Left colon (tissue), 2 donors: ENCODE results near the gene RGS3. TPM values are rescaled to one million over a fixed set of nuclear protein-coding genes. Genes with fewer than 3 reads are reported as not detected.
"Not testable (repeated sequence)": the region's sequence is repeated elsewhere in the genome, so short reads cannot be mapped to it uniquely, and the experiment has no call there.

ENCODE experiments used
- ATAC-seq: fragments of 200-7000 bp; cut with Tn5 transposase; one replicate; pipeline ENCODE4 v1.9.1; 2020; ENCODE audit warnings: mild to moderate bottlenecking, moderate library complexity
- DNase-seq, 2 donors: peaks; one replicate each; pipeline ENCODE4 v3.0.0-alpha.2; 2020
- intact Hi-C, 2 donors: fragments of 100-400 bp; cut with DNase I in 1 of 2; cut with micrococcal nuclease in 1 of 2; formaldehyde crosslinking; loops; one replicate each; pipeline versions ENCODE4 v1.11.2 to v1.14.0; 2022; cut with DNase I, micrococcal nuclease
- total RNA-seq, 2 donors: library from RNA; stranded (reverse); fragmentation: NEBNext Ultra II Directional; extraction: Animal tissue kit (Norgen Biotek cat#: 25700); gene quantifications; one replicate each; pipeline ENCODE4 v1.2.1, GENCODE V29; 2021
- donor health status: DM: no; HTN: no; CAD: no.
- donor health status: DM: yes; HTN: yes; CAD: no.

RGS3 gene
- total RNA-seq, 2 donors from 2014 or later = 59.6 to 74.8 TPM

DNA sequence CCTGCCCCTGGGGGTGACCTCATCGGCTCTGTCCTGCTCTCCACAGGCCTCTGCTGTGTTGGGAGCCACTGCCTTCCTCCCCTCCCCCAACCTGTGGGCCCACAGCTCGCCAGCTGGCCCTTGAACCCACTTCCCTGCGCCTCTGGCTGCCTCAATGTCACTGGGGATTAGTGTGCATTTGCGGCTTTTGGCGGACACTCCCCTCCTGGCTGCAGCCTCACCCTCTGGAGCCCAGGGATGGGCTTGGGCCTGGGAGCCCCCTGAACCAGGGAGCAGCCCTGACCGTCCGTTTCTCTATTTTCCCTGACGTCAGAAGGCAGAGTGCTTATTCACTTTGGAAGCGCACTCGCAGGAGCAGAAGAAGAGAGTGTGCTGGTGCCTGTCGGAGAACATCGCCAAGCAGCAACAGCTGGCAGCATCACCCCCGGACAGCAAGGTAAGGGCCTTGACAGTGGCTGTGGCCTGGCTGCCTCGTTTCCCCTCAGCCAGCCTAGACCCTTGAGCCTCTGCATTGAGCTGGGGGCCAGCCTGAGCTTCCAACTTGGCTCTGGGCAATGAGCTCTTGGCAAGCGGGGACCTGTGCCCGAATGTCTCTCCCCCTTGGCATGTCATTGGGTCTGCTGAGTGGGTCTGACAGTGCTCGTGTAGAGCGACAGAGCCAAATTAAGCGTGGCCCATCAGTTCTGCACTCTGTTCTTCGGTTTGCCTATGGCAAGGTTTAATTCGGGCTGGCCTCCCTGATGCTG lies 73.1 kb downstream of the RGS3 start:
- intact Hi-C loops = no loop called here
- no peak for ATAC-seq
- peak; percentile 40 to 57 for DNase-seq

- DNase-seq (peak in 1 of 2 donors; percentile 22), ATAC-seq (no peak)
- intact Hi-C loops = no loop called here
Observed at GRCh38 chr9:113537229-113537810, 73.8 kb downstream of the RGS3 start.

DNA sequence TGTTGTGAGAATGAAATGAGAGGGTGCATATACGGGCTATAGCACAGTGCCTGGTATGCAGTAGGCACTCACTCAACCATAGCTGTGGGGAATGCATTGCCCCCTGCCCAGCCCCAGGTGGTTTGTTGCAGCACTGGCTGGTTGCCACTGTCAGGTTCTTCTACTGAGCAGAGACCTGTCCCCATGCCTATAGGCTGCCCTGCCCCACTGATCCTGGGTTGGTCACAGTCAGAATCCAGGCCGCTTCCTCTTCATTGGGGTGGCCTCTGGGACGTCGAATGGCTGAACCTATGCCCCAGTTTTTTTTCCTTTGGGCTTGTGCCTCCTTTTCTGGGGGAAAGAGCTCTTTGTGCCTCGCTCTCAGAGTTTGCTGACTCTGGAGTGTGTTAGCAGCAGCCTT lies 74.6 kb downstream of the RGS3 start:
- ATAC-seq (no peak), DNase-seq (no peak)
- intact Hi-C loops = no loop called here

DNA sequence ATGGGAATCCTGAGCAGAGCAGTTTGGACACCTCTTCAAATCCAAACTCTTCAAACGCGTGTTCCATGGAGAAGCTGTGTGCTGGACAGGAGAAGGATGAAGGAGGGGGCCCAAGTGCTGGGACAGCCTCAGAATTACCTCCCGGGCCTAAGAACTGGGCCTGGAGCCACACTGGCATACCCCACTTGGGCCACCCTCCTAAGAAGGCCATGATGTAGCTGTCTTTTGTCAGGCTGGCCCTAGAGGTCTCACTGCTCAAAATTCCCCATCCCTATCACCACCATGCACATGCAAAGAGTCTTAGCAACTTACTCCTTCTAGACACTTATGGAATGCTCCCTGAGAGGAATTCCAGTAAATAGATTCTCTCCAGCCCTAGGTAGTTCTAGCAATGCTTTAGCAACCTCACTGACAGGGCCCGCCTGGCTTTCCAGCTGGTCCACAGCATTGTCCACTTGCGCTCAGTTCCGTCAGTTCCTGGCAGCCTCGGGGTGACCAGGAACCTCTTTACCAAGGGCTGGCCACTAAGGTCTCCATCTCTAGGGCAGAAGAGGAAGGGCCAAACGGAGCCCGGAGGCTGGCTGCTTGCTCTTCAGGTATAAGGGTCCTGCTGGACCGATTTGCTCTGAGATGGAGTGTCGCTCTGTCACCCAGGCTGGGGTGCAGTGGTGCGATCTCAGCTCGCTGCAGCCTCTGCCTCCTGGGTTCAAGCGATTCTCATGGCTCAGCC lies 75.3 kb downstream of the RGS3 start:
- ATAC-seq (no peak), DNase-seq (peak in 1 of 2 donors; percentile 20)

GRCh38 chr9:113540466-113540865 lies 76.9 kb downstream of the RGS3 start:
- ATAC-seq (no peak), DNase-seq (peak in 1 of 2 donors; percentile 18)
- intact Hi-C loops = no loop called here

More for the DNA sequence above, 75.3 kb downstream of the RGS3 start:
- intact Hi-C loops = no loop called here

DNA sequence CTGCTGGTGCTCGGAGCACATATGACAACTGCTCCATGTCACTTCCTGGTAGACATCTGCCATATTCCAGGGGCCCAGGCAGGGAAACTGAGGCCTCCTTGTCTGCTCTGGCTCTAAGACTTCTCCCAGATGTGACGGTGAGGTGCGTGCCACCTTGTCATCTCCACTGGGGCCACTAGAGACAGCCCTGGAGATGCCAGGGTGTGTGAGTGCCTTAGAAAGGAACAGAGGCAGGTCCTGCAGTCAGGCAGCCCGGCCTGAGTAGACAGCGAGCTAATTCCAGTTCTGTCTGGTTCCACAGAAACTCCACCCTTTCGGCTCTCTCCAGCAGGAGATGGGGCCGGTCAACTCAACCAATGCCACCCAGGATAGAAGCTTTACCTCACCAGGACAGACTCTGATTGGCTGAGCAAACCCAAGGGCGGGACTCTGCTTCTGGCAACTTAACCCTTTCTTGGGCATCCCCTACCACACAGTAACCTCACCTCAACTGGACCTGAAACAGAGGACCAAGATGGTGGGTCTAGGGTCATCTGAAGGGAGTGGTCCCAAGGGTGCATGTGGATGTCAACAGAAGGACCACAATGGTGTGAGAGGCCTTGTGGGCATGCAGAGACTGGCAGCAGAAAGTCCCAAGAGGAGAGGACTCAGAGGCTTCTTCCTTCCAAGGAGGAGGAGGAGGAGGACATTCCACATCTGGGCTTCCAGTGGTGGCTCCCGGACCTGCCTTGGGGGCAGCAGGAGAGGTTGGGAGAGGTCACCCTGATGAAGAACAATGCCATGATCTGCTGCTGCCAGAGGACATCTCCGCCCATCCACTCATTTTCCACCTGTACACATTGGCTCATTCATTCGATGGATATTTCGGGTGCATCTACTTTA lies 77.7 kb downstream of the RGS3 start:
- peak; percentile 93 for ATAC-seq
- DNase-seq = peak; percentile 53 to 72
- intact Hi-C loops = no loop called here

DNA sequence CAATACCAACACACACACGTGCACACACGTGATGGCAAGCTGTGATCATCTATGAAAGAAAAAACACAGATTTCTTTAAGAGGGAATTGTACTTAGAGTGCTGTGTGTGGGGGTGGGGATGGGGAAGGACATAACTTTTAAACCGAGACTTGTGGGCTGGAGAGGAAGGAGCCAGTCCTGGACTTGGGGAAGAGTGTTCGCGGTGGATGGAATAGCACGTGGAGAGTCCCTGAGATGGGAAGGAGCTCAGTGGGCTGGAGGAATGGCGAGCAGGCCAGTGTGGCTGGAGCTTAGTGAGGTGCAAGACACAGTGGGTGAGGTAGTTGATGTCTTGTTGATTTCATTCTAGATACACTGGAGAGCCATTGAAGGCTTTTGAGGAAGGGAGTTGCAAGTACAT lies 78.5 kb downstream of the RGS3 start:
- DNase-seq (peak in 1 of 2 donors; percentile 14), ATAC-seq (no peak)
- intact Hi-C loops = no loop called here

DNA sequence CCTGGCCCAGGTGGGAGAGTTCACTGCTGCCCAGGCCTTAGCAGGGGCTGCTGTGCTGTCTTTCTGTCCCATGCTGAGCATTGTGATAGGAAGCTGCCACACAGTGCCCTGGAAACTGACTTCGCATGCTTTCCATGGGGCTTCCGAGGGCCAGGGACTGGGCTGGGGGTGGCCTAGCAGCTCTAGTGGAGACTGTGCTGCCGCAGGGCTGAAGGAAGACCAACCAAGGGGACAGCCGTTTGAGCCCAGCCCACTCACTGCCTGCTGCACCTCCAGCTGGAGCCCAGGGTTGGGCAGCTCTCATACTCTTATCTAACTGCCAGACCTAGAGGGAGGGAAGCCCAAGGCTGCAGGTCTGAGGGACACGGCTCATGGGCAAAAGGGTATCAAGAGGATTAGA lies 79.2 kb downstream of the RGS3 start:
- intact Hi-C loops = no loop called here
- ATAC-seq (no peak), DNase-seq (peak in 1 of 2 donors; percentile 15)

DNA sequence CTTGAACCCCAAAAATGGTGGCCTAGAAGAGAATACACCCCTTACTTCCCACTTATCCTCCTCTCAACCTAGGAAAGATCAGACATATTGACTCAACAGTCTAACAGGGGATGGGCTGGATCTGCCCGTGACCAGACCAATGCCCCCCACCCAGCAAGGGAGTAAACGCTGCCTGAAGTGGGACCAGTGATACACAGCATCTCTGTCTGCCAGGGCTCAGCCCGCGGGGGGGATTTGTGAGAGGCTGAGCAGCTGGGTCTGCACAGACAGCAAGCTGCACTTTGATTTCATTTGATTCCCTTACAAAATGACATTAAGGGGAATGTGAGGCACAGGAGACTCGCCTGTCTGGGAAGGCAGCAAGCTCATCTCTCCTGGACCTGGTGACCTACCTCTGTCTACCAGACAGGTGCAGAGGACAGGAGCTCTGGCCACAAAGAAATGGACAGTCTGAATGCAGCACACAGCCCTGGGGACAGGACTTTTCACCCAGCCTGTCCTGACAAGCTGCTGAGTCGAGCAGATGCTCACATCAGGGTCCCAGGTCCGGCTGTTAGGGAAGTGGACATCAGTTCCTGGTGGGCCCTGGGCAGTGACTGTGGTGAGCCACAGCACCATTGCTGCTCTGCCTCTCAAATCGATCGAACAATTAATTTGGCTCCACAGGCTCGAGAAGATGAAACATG lies 79.9 kb downstream of the RGS3 start:
- DNase-seq (peak in 1 of 2 donors; percentile 16), ATAC-seq (no peak)
- intact Hi-C loops = no loop called here

- ATAC-seq (no peak), DNase-seq (no peak)
- intact Hi-C loops = no loop called here
Observed at GRCh38 chr9:113543982-113544303, 80.4 kb downstream of the RGS3 start.

DNA sequence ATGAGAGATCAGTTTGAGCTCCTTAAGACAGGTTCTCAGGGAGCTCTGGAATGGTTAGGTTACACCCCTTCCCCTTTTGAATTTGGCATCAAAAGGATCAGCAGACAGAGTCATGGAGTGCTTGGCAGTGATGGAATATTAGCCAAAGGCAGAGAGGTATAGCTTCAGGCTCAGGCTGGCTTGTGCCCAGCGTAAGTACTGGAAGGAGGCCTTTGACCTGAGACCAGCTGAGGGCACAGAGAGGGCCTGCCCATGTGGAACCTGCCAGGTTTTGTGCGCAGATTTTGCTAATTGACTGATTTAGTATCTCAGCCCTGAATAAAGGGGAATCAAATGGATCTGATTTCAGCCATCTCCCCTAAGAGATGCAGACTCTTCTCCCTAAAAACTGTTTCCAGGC lies 81.5 kb downstream of the RGS3 start:
- no peak for ATAC-seq
- intact Hi-C loops = no loop called here
- DNase-seq = peak in 1 of 2 donors; percentile 2

DNA sequence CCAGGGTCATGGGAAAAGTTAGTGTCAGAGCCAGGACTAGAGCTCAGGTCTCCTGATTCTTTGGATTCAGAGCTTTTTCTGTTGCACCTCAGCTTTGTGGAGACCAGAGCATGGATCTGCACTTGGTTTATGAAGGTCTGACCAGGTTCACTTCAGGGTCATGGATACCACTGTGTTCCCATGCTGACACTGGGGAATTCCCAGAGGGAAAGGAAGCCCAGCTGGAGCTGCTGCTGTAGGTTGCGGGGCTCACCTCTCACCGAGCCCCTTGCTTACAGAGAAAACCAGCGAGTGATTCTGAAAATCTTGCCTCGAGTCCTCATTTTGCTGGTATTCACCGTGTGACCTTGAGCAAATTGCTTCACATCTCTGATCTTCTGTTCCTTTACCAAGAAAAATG lies 83.0 kb downstream of the RGS3 start:
- intact Hi-C loops = no loop called here
- DNase-seq (peak in 1 of 2 donors; percentile 2), ATAC-seq (no peak)

- intact Hi-C loops = no loop called here
- DNase-seq (no peak), ATAC-seq (no peak)
Observed at GRCh38 chr9:113547501-113547900, 84.0 kb downstream of the RGS3 start.

GRCh38 chr9:113548221-113549041 lies 84.9 kb downstream of the RGS3 start:
- DNase-seq = peak; percentile 49 to 66
- intact Hi-C loops = no loop called here
- ATAC-seq = peak; percentile 49

DNA sequence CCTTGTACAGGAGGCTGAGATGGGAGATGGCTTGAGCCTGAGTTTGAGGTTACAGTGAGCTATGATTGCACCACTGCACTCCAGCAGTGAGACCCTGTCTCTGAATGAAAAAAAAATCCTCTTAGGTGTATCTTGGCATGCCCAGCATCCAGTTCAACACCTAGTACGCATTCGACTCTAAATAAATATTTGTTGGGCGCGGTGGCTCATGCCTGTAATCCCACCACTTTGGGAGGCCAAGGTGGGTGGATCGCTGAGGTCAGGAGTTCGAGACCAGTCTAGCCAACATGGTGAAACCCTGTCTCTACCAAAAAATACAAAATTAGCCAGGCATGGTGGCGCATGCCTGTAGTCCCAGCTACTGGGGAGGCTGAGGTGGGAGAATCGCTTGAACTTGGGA lies 86.4 kb downstream of the RGS3 start:
- ATAC-seq, intact Hi-C loops, DNase-seq: not testable (repeated sequence)

DNA sequence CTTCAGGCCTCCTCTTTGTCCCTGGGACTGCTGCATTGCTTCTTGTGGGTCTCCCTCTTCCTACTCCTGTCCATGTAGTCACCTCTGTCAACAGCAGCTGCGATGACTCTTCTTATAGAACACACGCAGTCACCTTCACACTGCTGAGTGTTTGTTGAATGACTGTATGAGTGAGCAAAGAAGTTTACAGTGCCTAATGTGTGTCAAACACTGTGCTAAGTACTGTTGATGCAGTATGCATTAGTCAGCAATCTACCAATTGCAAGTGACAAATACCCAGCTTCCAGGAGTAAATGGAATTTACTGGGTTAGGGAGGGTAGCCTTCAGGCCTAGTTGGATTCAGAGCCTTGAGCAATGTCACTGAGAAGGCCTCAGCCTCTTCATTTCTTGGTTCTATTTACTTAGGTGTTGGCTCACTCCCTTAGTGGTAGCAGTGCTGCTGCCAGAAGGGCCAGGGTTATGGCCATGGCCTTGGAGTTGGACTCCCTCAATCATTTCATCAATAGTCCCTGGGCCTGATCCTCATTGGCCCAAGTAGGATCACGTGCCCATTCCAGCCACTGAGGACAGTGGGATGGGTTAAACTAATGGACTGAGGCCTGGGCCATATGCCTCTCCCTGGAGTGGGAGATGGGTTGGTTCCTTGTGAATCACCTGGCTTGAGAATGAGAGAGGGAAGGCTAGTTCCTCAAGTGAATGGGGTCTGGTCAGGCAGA lies 93.5 kb downstream of the RGS3 start:
- intact Hi-C loops = no loop called here
- ATAC-seq (no peak), DNase-seq (peak in 1 of 2 donors; percentile 16)
